Ammon's horn (tissue), 1 donor: ENCODE data around the gene SURF1.

Experiments used
- DNase-seq: peaks from one replicate; pipeline ENCODE4 v3.0.0-alpha.2; 2016; ENCODE audit warnings: low spot score

The SURF1 gene

DNA sequence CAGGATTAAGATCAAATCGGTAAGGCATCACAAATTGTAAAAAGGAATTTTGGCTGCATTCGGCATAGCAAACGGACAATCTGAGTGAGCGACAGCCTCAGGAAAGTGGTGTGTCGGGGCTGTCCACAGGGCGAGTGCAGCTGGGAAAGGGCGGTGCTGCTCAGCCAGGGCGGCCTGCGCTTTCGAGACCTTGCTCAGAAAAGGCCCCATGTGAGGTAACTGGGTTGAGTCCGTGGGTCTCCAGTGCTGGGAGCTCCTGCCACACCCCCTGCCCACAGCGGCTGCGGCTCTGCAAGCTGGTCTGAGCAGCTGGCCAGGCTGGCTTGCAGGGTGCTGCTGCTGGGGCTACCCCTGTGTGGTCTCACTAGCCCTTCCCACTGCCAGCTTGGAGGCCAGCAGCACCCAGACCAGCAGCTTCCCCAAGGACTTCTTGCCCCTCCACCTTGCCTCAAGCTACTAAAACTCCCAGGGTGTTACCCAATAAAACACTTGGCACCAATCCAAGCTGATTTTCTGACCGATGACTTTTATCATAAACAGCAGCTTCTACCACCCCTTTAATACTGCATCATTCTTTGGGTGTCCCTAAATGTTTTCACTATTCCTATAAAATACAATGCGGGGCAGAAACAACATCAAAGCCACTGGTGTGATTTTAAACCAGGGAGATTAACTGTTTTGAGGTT lies 6.2 kb upstream of the SURF1 start:
- DNase-seq: no peak

DNA sequence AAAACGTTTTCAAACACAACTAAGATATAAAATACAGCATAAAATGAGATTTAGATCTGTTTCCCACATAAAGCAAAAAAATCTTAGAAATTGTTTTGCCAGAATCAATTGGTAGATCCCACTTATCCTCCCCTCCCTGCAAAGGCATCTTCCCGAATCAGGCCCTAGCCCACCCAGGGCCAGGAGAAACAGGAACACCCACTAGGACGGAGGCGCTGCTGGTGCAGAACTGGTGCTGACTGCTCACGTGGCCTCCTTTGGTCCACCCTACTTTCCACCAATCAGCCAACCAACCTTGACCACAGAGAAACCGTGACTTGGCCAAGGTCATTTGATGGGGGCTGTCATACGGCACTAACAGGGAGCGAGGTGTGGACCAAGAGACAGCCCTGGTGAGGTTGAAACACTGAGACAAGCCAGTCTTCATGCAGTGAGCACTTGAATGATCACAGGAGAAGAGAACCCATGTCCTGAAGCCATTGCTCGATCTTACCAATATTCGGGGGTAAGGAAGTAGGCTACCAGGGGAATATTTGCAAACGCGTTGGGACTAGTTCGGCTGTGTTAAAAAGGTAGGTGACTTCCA lies 5.3 kb upstream of the SURF1 start:
- no peak for DNase-seq

GRCh38 chr9:133360400-133361393 lies 4.4 kb upstream of the SURF1 start:
- no peak for DNase-seq

DNA sequence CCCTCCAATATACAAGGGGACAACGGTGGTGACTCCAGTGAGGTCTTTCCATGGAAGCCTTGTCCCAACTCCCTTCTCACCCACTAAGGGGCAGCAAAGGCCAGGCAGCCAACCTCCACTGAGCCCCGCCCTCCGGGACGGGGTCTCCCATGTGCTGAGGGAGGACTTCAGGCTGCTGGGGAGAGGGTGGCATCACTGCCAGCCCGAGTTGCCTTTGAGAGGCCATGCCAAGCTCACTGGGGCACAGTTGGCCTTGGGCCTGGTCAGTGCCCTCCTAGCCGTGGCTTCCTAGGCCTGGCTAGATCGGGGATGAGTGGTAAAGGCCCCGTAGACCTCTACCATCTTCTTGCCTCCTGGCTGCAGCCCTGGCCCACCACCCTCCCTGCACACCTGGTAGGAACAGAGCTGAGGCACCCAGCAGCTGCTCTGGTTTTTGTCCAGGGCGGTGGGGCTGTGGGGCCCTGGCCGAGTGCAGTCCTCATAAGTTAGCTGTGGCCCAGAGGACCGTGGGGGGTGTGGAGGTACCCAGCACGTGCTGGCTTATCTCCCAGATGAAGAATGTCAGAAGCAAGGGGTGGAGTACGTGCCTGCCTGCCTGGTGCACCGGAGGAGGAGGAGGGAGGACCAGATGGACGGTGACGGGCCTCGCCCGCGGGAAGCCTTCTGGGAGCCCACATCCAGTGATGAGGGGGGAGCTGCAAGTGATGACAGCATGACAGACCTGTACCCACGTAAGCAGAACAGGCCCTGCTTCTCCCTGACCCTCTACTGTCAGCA lies 3.3 kb upstream of the SURF1 start:
- DNase-seq: no peak

DNA sequence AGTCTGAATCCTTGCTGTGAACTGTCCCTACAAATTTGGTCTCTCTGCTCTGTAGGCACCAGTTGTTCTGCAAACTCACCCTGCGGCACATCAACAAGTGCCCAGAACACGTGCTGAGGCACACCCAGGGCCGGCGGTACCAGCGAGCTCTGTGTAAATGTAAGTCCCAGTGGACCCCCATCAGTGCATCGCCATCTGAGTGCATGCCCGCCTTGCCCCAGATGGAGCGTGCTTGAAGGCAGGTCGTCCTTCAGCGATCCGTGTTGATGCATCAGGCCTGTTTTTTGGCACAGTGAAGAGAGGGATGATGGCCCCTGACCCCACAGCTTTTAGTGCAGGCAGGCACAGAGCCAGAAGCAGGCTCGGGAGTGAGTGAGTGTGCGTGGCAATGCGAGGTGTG lies 1.4 kb upstream of the SURF1 start:
- DNase-seq: no peak

- DNase-seq: no peak
Measured at GRCh38 chr9:133355881-133356357, 368 bp downstream of the SURF1 start.

DNA sequence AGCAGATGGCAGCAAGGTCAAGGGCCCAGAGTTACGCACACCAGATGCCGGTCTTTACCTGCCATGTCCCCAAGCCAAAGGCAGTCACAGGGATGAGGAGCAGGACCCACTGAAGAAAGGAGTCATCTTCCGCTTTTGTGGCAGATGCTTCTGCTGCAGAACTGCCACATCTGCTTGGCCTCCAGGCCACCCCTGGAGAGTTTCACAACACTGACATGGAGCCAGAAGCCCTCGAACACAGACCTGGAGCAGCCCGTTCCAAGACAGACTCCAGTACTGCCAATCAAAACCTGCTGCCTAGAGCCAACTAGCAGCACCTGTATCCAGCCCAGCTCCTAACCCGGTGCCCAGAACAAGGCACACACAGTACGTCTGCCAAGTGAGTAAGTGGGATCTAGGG lies 1.5 kb downstream of the SURF1 start:
- no peak for DNase-seq

- no peak for DNase-seq
Measured at GRCh38 chr9:133353548-133353947, 2.7 kb downstream of the SURF1 start.

DNA sequence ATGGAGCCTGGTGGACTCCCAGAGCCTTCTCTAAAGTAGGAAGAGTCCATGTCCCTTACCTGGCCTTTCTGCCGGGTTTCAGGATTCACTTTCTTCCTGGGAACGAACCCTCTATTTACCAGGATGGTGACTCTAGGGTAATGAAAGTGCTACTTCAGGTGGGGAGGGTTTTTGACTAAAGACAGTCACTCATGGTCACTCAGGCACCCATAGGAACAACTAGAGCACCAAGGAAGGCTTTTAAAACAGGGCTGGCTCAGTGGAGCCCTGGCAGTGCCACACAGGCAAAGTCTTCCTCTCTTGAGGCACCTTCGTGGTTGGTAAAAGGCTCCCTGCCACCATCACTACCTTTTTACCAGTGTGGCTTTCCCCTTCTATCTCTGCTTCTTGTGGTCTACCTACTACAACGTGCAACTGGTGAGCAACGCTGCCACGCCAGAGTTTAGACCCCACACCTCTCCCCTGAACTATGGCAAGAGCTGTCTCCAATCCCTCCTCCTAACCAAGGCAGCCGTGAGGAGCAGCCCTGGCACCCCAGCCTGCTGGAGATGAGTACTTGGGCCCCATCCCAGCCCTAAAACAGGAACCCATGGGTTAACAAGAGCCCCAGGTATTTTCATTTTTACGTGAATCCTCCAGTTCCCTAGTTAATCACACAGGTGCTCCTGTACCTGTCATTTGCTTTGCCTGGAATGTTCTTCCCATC lies 3.5 kb downstream of the SURF1 start:
- no peak for DNase-seq

DNA sequence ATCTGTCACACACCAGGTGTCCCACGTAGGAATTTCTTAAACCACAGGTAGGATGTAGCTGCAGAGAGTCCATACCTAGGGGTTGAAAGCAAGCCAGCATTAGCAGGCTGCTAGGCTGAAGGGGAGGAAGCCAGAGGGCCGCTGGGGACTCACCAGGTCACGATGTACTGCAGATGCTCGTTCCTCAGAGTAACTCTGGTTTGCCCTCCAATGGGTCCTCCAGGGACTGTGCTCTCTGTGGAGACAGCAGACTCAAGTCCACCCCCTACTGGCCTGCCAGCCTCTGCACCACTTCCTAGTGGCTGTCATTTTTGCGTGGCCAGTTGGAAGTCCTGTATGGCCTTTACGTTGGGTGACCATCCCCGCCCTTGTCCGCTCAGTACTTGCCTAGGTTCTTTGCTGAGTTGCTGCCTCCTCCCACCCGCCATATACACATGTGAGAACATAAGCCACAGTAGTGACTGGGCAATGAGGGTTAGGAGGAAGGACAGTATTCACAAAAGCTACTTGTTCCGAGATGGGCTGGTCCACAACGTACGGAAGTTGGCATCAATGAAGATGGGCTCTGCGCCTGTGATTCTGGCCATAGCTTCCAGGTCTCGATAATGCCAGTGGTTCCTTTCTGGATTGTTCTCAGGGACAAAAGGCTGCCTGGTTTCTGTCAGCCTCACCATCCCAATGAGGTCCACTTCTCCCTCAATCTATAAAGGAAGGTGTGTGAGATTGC lies 4.2 kb downstream of the SURF1 start:
- DNase-seq: no peak

DNA sequence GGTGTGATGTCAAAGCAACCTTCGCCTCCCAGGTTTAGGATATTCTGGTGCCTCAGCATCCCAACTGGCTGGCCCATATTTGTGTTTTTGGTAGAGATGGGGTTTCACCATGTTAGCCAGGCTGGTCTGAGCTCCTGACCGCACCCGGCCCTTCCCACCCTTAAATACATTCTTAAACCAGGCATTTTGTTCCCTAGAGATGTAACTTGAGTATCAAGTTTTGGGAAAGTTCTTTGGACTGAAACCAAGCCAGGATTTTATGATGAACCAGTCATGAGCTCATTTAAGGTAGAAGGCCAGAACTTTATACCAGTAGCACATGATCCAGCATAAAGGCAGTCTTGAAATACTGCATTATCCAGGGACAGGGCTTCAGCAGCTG lies 4.8 kb downstream of the SURF1 start:
- no peak for DNase-seq

DNA sequence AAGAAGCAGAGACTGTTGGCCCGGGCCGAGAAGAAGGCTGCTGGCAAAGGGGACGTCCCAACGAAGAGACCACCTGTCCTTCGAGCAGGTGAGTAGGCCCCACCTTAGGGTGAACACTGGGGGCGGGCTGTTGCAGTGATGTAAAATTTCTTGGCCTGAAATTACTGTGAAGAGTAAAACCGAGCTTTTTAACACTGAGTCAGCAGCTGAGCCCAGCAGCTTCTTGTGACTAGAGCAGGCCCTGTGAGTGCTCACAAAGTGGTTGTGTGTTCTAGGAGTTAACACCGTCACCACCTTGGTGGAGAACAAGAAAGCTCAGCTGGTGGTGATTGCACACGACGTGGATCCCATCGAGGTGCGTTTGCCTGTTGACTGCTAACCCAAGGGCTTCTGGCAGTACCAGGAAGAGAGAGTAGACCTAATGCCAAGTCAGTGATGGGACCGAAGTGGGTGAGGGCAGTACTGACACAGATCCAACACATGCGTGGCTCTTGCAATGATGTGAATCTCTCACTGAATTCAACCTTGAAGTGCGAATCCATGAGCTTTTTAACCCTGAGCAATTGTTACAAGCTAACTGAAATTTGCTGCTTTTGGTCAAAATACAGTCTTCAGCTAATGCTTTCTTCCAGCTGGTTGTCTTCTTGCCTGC lies 6.2 kb downstream of the SURF1 start:
- DNase-seq: no peak

DNA sequence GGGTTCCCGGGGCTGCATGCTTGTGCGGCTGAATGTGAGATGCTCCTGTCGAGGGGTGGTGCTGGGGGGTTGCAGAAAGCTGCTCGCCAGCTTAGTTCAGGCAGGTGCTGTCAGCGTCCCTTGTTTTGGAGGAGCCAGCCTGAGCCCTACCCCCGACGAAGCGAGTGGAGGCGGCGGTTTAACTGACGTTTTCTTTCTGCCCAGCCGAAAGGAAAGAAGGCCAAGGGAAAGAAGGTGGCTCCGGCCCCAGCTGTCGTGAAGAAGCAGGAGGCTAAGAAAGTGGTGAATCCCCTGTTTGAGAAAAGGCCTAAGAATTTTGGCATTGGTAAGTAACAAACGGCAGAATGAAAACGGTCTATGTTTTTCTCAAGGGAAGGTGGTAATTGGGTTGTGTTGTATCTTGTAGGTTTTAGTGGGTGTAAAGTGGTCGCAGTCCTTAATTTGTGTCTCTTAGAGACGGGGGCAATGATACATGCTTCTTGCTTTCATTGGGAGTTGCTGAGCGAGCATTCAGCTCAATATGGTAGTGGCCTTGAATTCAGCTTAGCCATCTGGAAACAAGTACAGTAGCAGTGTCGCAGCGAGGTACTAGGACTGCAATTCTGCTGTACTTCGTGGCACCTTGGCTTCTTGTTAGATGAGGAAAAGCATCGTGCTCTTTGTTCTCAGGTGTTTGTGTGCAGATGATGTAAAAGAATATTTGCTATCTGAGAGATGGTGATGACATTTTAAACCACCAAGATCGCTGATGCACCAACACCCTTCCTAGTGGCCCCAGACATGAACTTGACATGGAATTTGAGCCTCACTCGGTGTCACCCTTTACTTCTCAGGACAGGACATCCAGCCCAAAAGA lies 7.3 kb downstream of the SURF1 start:
- DNase-seq: no peak

DNA sequence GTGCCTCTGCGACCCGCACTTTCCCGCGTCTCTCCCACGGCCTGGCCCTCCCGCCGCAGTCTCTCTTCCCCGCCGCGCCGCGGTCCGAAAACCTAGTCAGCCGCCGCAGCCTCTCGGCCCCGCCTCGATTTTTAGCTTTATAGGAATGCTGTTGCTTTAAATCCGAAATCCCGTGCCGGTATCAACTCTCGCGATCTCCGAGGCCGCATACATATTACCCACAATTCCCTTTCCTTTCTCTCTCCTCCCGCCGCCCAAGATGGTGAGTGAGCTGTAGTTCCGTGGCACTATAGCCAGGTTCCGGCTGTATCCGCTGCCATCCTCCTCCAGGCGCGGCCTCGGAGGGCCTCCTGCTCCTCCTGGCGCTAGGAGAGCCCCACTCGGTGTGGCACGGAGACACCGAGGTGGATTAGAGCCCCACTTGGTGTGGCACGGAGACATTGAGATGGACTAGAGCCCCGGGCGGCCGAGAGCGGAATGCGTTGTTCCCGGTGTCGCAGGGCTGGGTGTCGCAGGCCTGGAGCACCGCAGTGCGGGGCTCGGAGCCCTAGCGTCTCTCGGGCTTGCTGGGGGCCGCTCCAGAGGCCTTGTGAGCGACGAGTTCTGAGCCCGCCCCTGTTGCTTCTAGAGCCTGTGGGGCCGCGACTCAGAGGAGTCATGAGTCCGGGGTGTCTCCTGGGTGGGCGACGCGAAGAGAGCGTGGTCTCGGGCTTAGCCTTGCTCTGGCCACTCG lies 8.1 kb downstream of the SURF1 start, which contains the start of the genes MED22 and RPL7A:
MED22 (minus strand) TSS at position 147 of the 733 bp plus-strand sequence. CDS start 1,469 bp downstream, outside the sequence.
RPL7A (plus strand) TSS at position 234 of the 733 bp plus-strand sequence; CDS start at position 260, 26 bp downstream.
- peak; percentile 96 for DNase-seq

- DNase-seq: no peak
Measured at GRCh38 chr9:133347515-133347984, 8.7 kb downstream of the SURF1 start.

GRCh38 chr9:133346021-133346785 lies 10.1 kb downstream of the SURF1 start:
- no peak for DNase-seq

DNA sequence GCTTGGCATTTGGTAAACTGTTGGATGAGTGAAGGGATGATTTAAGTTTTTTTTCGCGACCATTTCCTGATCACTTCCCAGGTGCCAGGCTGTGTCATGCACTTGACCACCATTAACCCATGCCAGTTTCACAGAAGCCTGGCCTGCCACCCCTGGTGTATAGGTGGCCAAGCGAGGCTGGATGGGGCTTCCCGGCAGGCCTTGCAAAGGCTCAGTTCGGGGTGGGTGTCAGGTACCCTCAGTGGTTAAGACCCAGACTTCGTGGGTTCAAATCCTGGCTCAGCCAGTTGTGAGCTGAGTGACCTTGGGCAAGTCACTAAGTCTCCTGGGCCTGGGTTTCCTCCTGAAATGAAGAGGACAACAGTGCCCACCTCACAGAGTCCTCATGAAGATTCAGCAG lies 10.7 kb downstream of the SURF1 start:
- DNase-seq: no peak
